Measurements from ENCODE around the gene ARRDC3. TPM values are rescaled to one million over a fixed set of nuclear protein-coding genes. Genes with fewer than 3 reads are reported as not detected.

The ARRDC3 gene
- total RNA-seq, 1 experiment from 2014 or later, result 46.3 TPM

DNA sequence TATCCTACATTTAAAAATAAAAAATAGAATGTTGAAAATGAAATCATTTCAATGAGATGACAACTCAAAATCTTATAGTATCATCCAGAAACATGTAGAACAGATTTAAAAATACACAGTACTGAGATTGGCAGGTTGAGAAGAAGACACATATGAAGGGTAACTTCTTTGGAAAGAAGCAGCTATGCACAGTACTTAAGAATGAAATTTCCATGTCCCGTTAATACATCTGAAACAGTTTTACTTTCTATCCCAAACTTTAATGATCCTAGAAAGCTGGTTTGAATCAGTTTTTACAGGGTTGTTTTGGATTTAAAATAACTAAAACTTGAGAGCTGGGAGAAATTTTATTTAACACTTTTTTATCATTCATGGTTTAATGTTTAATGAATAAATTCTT lies 36.0 kb upstream of the ARRDC3 start:
- H3K27me3 ChIP-seq (replicated peaks; ENCODE audit: insufficient read depth, low read depth, low read length, poor library complexity), result no peaks in the 10 kb centered on the region
- intact Hi-C loops (cut with micrococcal nuclease; ENCODE audit: unreplicated experiment), result loop anchor here (1.0 to 5.0 kb wide), 3 partner anchors 318 to 612 kb away; no protein-coding TSS in a partner anchor
- ChIA-PET POLR2A (ENCODE audit: low non-redundant PET) (no interaction called here), CTCF (interaction anchor here (0.9 to 2.4 kb wide), 11 partner anchors 33 to 626 kb away, joined by 3 to 22 read pairs (median 7); partner anchors contain the start of gene ARRDC3)
- no TSS peak for BruUV-seq (replicated peaks)
- H3K36me3 ChIP-seq (ENCODE audit: insufficient read depth, low read length, poor library complexity, severe bottlenecking), result no peaks in the 10 kb centered on the region
- H3K27ac ChIP-seq (ENCODE audit: low read depth, low read length, poor library complexity, severe bottlenecking), result no peak overlapping the region
- DNase-seq (ENCODE audit: low spot score), result no peak
- no peak overlapping the region for H3K4me3 ChIP-seq (ENCODE audit: low read depth, low read length, poor library complexity, severe bottlenecking)
- H3K9me3 ChIP-seq (ENCODE audit: low read depth, low read length, poor library complexity, severe bottlenecking), result no peaks in the 10 kb centered on the region
- no peak for TF ChIP-seq EZH2 (IDR thresholded peaks at IDR 0.05; ENCODE audit: borderline replicate concordance, low read depth, low read length, poor library complexity, severe bottlenecking)
- TF ChIP-seq, protein P1, sequence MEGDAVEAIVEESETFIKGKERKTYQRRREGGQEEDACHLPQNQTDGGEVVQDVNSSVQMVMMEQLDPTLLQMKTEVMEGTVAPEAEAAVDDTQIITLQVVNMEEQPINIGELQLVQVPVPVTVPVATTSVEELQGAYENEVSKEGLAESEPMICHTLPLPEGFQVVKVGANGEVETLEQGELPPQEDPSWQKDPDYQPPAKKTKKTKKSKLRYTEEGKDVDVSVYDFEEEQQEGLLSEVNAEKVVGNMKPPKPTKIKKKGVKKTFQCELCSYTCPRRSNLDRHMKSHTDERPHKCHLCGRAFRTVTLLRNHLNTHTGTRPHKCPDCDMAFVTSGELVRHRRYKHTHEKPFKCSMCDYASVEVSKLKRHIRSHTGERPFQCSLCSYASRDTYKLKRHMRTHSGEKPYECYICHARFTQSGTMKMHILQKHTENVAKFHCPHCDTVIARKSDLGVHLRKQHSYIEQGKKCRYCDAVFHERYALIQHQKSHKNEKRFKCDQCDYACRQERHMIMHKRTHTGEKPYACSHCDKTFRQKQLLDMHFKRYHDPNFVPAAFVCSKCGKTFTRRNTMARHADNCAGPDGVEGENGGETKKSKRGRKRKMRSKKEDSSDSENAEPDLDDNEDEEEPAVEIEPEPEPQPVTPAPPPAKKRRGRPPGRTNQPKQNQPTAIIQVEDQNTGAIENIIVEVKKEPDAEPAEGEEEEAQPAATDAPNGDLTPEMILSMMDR (conservative IDR thresholded peaks at IDR 0.05; ENCODE audit: low read depth, low read length), result no peak
- peaks cover 26% of the 10 kb centered on the region for H3K4me1 ChIP-seq (ENCODE audit: insufficient read depth, low read length, poor library complexity, severe bottlenecking)

DNA sequence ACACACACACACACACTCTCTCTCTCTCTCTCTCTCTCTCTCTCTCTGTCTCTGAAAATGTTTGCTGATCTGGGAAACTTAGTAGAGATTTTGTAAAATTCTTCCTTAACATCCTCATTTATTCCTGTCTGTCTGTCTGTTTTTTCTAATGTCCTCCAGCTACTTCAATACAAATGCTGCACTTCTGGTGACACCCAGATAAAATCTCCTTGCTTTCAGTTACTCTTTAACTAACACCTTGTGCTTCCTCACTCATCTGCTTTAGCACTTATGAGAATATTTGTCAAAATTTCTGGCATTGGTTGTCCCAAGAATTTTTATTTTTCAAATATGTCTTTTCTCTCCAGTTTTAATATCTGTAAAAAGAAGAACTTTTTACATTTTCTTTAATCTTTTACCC lies 35.0 kb upstream of the ARRDC3 start:
- Histone ChIP-seq H3K36me3 (ENCODE audit: insufficient read depth, low read length, poor library complexity, severe bottlenecking) (no peaks in the 10 kb centered on the region), H3K4me3 (ENCODE audit: low read depth, low read length, poor library complexity, severe bottlenecking) (no peak overlapping the region), H3K27me3 (replicated peaks; ENCODE audit: insufficient read depth, low read depth, low read length, poor library complexity) (no peaks in the 10 kb centered on the region), H3K9me3 (ENCODE audit: low read depth, low read length, poor library complexity, severe bottlenecking) (no peaks in the 10 kb centered on the region), H3K4me1 (ENCODE audit: insufficient read depth, low read length, poor library complexity, severe bottlenecking) (peaks cover 18% of the 10 kb centered on the region), H3K27ac (ENCODE audit: low read depth, low read length, poor library complexity, severe bottlenecking) (no peak overlapping the region)
- POLR2A ChIA-PET (ENCODE audit: low non-redundant PET), result no interaction called here
- BruUV-seq (replicated peaks), result no TSS peak
- intact Hi-C loops (cut with micrococcal nuclease; ENCODE audit: unreplicated experiment), result loop anchor here (2.0 to 5.0 kb wide), 2 partner anchors 551 to 611 kb away; no protein-coding TSS in a partner anchor
- TF ChIP-seq, protein P1 (conservative IDR thresholded peaks at IDR 0.05; ENCODE audit: low read depth, low read length), result no peak
- TF ChIP-seq EZH2 (IDR thresholded peaks at IDR 0.05; ENCODE audit: borderline replicate concordance, low read depth, low read length, poor library complexity, severe bottlenecking), result no peak
- CTCF ChIA-PET, result interaction anchor here (0.7 kb wide), 1 partner anchor 35 kb away, joined by 3 read pairs; the partner anchor contains the start of gene ARRDC3
- no peak for DNase-seq (ENCODE audit: low spot score)

DNA sequence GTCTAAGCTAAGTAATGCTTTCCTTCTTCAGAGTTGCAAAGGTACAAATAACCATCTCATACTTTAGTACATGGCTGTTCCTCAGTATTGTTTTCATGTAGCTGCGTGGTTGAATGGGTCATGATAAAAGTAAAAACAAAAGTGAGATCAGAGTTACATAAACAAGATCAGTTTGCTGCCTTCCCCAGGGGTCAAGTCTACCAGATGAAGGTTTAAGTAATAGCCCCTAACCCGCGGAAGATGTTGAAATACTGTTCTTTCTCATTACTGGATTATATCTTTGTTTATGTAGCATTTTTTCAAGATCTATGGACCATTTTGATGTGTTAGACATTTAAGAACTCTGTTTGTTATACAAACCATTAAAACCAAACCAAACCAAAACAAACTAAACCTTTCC lies 34.1 kb upstream of the ARRDC3 start:
- intact Hi-C loops (cut with micrococcal nuclease; ENCODE audit: unreplicated experiment), result loop anchor here (5.0 kb wide), 1 partner anchor 610 kb away; no protein-coding TSS in a partner anchor
- H3K4me3 ChIP-seq (ENCODE audit: low read depth, low read length, poor library complexity, severe bottlenecking), result no peak overlapping the region
- no peaks in the 10 kb centered on the region for H3K9me3 ChIP-seq (ENCODE audit: low read depth, low read length, poor library complexity, severe bottlenecking)
- no peak for DNase-seq (ENCODE audit: low spot score)
- TF ChIP-seq, protein P1 (conservative IDR thresholded peaks at IDR 0.05; ENCODE audit: low read depth, low read length), result no peak
- TF ChIP-seq EZH2 (IDR thresholded peaks at IDR 0.05; ENCODE audit: borderline replicate concordance, low read depth, low read length, poor library complexity, severe bottlenecking), result no peak
- no peaks in the 10 kb centered on the region for H3K27me3 ChIP-seq (replicated peaks; ENCODE audit: insufficient read depth, low read depth, low read length, poor library complexity)
- ChIA-PET POLR2A (ENCODE audit: low non-redundant PET) (no interaction called here), CTCF (interaction anchor here (0.7 kb wide), 2 partner anchors 34 to 200 kb away, joined by 3 to 5 read pairs; partner anchors contain the start of gene ARRDC3)
- H3K27ac ChIP-seq (ENCODE audit: low read depth, low read length, poor library complexity, severe bottlenecking), result no peak overlapping the region
- BruUV-seq (replicated peaks), result no TSS peak
- H3K36me3 ChIP-seq (ENCODE audit: insufficient read depth, low read length, poor library complexity, severe bottlenecking), result no peaks in the 10 kb centered on the region
- H3K4me1 ChIP-seq (ENCODE audit: insufficient read depth, low read length, poor library complexity, severe bottlenecking), result peaks cover 14% of the 10 kb centered on the region
